Upper lobe of left lung (tissue), 6 donors: ENCODE measurements around the gene ZBTB12. TPM values are rescaled to one million over a fixed set of nuclear protein-coding genes. Genes with fewer than 3 reads are reported as not detected.

Source experiments
- ATAC-seq, 2 donors: fragments of 200-7000 bp; cut with Tn5 transposase; one replicate each; pipeline ENCODE4 v1.9.1; 2022; ENCODE audit warnings: mild to moderate bottlenecking in 2 of 2, moderate library complexity in 2 of 2; ENCODE audit not compliant: low FRiP score in 2 of 2
- DNase-seq, 2 donors: peaks; one replicate each; pipeline ENCODE4 v3.0.0-alpha.2; 2019 to 2020
- H3K27ac ChIP-seq, 4 donors: fragments of 200-600 bp; sonication (generic); one replicate each; pipeline ENCODE4 v1.5.1; 2016 to 2019
- H3K27me3 ChIP-seq, 4 donors: fragments of 200-600 bp; sonication (generic); one replicate each; pipeline ENCODE4 v1.5.1; 2017 to 2019
- H3K36me3 ChIP-seq, 4 donors: fragments of 200-600 bp; sonication (generic); one replicate each; pipeline ENCODE4 v1.5.1; 2016 to 2019
- H3K4me1 ChIP-seq, 4 donors: fragments of 200-600 bp; sonication (generic); one replicate each; pipeline ENCODE4 v1.5.1; 2018 to 2019
- H3K4me3 ChIP-seq, 4 donors: fragments of 200-600 bp; sonication (generic); one replicate each; pipeline ENCODE4 v1.5.1; 2017 to 2019; ENCODE audit warnings: mild to moderate bottlenecking in 2 of 4, moderate library complexity in 1 of 4
- H3K9me3 ChIP-seq, 4 donors: fragments of 200-600 bp; sonication (generic); one replicate each; pipeline ENCODE4 v1.5.1; 2018 to 2019
- CTCF ChIP-seq, 6 experiments: fragments of 450-650 bp in 4 of 6; fragments of 200-600 bp in 2 of 6; sonication (generic) in 2 of 6; IDR thresholded peaks; one replicate each; pipeline ENCODE4 v1.5.1; 2016 to 2019; ENCODE audit warnings: antibody characterized with exemption in 6 of 6
- EP300 ChIP-seq, 4 donors: sonication (generic); formaldehyde crosslinking; IDR thresholded peaks; one replicate each; pipeline ENCODE4 v1.5.1; 2017; ENCODE audit warnings: antibody characterized with exemption in 4 of 4, control low read depth in 2 of 4
- POLR2A ChIP-seq, 4 donors: fragments of 450-650 bp; IDR thresholded peaks; one replicate each; pipeline ENCODE4 v1.5.1; 2016 to 2017; ENCODE audit warnings: antibody characterized with exemption in 4 of 4, mild to moderate bottlenecking in 2 of 4
- POLR2AphosphoS5 ChIP-seq, 2 donors: sonication (generic); formaldehyde crosslinking; IDR thresholded peaks; one replicate each; pipeline ENCODE4 v1.5.1; 2017; ENCODE audit warnings: antibody characterized with exemption in 2 of 2
- WGBS, 2 donors: methylation state at CpG; one replicate each; pipeline ENCODE4 v1.1.5; 2017 to 2018; 5-methylcytosine and 5-hydroxymethylcytosine counted together
- total RNA-seq, 6 donors: library from RNA; depleted of rRNA in 4 of 6; stranded (reverse); fragments of >200 nt in 4 of 6; gene quantifications; one replicate each; pipeline versions ENCODE4 v1.1.0 to v1.2.1, GENCODE V29; 2016 to 2021
- donor health status: DM: no; HTN: no; CAD: no; lungs with moderate emphysema.
- donor health status: DM: no; HTN: yes; CAD: no; lungs with severe emphysema.

The ZBTB12 gene
- total RNA-seq, 6 donors from 2014 or later: 1.0 to 7.5 (median 2.2) TPM

DNA sequence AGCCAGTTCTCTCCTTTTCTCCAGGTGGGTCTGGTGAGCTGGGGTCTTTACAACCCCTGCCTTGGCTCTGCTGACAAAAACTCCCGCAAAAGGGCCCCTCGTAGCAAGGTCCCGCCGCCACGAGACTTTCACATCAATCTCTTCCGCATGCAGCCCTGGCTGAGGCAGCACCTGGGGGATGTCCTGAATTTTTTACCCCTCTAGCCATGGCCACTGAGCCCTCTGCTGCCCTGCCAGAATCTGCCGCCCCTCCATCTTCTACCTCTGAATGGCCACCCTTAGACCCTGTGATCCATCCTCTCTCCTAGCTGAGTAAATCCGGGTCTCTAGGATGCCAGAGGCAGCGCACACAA is 43.2 kb upstream of the ZBTB12 start:
- H3K4me1 ChIP-seq: peaks cover 17 to 28% (median 21%) of the 10 kb centered on the region in 4 donors
- peaks cover 0 to 29% (median 10%) of the 10 kb centered on the region in 4 donors for H3K36me3 ChIP-seq
- H3K4me3 ChIP-seq: peak overlapping the region in 2 of 4 donors; percentile 26 to 39
- 80 to 85% methylated on average over 9 of the region's 9 CpGs for WGBS, 2 donors
- ATAC-seq: no peak
- no peaks in the 10 kb centered on the region for H3K27me3 ChIP-seq
- TF ChIP-seq POLR2AphosphoS5 (IDR thresholded peaks at IDR 0.05) (no peak), POLR2A (IDR thresholded peaks at IDR 0.05) (no peak), CTCF (IDR thresholded peaks at IDR 0.05) (no peak), EP300 (IDR thresholded peaks at IDR 0.05) (no peak)
- no peak for DNase-seq
- no peaks in the 10 kb centered on the region for H3K9me3 ChIP-seq
- H3K27ac ChIP-seq: peak overlapping the region; percentile 76 to 90 (median 86)

GRCh38 chr6:31943742-31944141 is 41.9 kb upstream of the ZBTB12 start:
- Histone ChIP-seq H3K4me3 (no peak overlapping the region), H3K9me3 (no peaks in the 10 kb centered on the region), H3K36me3 (peaks cover 0 to 37% (median 8%) of the 10 kb centered on the region in 4 donors), H3K27ac (no peak overlapping the region), H3K27me3 (no peaks in the 10 kb centered on the region), H3K4me1 (peaks cover 17 to 26% (median 21%) of the 10 kb centered on the region in 4 donors)
- DNase-seq: no peak
- 80 to 92% methylated on average over 2 to 3 of the region's 3 CpGs for WGBS, 2 donors
- TF ChIP-seq POLR2A (IDR thresholded peaks at IDR 0.05): no peak
- TF ChIP-seq CTCF (IDR thresholded peaks at IDR 0.05): no peak
- TF ChIP-seq EP300 (IDR thresholded peaks at IDR 0.05): no peak
- TF ChIP-seq POLR2AphosphoS5 (IDR thresholded peaks at IDR 0.05): no peak
- ATAC-seq: no peak

DNA sequence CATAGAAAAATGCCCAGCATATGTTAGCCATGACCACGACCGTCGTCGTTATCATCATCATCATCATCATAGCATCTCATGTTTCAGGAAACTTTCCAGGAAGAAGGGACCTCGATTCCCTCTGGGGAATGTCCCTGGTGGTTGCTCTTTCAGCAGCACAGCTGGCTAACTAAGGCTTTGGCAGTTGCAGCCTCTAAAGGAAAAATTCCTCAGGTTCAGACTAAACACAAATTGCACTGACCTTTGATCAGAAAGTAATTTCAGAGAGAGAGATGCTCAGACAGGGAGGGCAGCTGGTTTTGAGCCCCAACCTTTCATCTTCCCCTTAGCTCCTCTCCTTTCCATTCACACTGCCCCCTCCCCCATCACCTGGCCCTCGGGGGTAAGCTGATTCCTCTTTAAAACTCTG is 38.4 kb upstream of the ZBTB12 start:
- H3K27me3 ChIP-seq: no peaks in the 10 kb centered on the region
- TF ChIP-seq EP300 (IDR thresholded peaks at IDR 0.05) (no peak), CTCF (IDR thresholded peaks at IDR 0.05) (no peak), POLR2A (IDR thresholded peaks at IDR 0.05) (no peak), POLR2AphosphoS5 (IDR thresholded peaks at IDR 0.05) (no peak)
- no peak overlapping the region for H3K27ac ChIP-seq

DNA sequence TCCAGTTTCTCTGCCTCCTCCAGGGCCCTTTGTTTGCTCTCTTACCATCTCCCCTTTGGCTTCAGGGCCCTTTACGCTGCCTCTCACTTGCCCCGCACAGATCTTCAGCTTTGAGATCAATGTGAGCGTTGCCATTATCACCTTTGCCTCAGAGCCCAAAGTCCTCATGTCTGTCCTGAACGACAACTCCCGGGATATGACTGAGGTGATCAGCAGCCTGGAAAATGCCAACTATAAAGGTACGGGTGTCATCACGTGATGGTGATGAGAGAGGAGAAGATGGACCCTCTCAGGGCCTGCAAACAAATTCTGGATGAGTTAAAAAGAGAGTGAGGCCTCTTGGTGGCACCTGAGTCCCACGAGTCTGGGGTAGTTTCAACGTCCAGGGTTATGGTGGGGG is 33.9 kb upstream of the ZBTB12 start:
- H3K4me3 ChIP-seq: no peak overlapping the region
- DNase-seq (no peak), ATAC-seq (no peak)
- no peak for TF ChIP-seq POLR2A (IDR thresholded peaks at IDR 0.05)
- no peak for TF ChIP-seq POLR2AphosphoS5 (IDR thresholded peaks at IDR 0.05)
- TF ChIP-seq EP300 (IDR thresholded peaks at IDR 0.05): no peak
- TF ChIP-seq CTCF (IDR thresholded peaks at IDR 0.05): no peak
- WGBS, 2 donors: 86 to 89% methylated on average over 9 of the region's 9 CpGs
- no peaks in the 10 kb centered on the region for H3K9me3 ChIP-seq
- no peak overlapping the region for H3K27ac ChIP-seq
- no peaks in the 10 kb centered on the region for H3K27me3 ChIP-seq
- peaks cover 0 to under 1% (median 0%) of the 10 kb centered on the region in 4 donors for H3K4me1 ChIP-seq
- peaks cover 0 to 16% (median 0%) of the 10 kb centered on the region in 4 donors for H3K36me3 ChIP-seq

More for the DNA sequence above, 38.4 kb upstream of the ZBTB12 start:
- no peak for ATAC-seq
- peaks cover 0 to 33% (median 6%) of the 10 kb centered on the region in 4 donors for H3K36me3 ChIP-seq
- no peaks in the 10 kb centered on the region for H3K9me3 ChIP-seq
- H3K4me3 ChIP-seq: no peak overlapping the region
- H3K4me1 ChIP-seq: peaks cover 4 to 8% (median 8%) of the 10 kb centered on the region in 4 donors
- no peak for DNase-seq
- 6 to 23% methylated on average over 3 to 6 of the region's 6 CpGs for WGBS, 2 donors

- Histone ChIP-seq H3K27me3 (no peaks in the 10 kb centered on the region), H3K36me3 (peaks cover 0 to 11% (median 0%) of the 10 kb centered on the region in 4 donors), H3K4me3 (no peak overlapping the region), H3K9me3 (no peaks in the 10 kb centered on the region), H3K27ac (no peak overlapping the region), H3K4me1 (peaks cover 0 to 8% (median 0%) of the 10 kb centered on the region in 4 donors)
- TF ChIP-seq CTCF (IDR thresholded peaks at IDR 0.05) (no peak), POLR2A (IDR thresholded peaks at IDR 0.05) (no peak), EP300 (IDR thresholded peaks at IDR 0.05) (no peak), POLR2AphosphoS5 (IDR thresholded peaks at IDR 0.05) (no peak)
- ATAC-seq (no peak), DNase-seq (no peak)
- 71 to 72% methylated on average over 3 of the region's 3 CpGs for WGBS, 2 donors
Measured at GRCh38 chr6:31935021-31935420, 33.1 kb upstream of the ZBTB12 start.
